Measurements from ENCODE around the gene RUVBL1.

The RUVBL1 gene

DNA sequence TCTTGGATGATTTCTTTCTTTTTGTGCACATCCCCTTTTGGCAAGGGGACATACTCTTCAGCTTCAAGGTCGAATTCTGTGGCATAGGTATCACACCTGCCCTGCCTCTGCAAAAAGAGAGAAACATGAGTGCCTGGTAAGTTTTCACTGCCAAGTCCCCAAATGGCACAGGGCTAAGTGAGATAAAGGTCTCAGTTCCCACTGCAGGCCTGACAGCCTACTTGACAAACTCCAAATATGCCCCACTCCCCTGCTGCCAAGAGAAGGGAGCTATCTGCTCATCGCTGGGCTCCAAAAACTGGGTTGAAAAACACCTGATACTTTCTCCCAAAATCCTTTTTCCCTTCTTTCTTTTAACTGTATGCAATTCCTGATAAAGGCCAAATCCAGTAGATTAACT is 23.0 kb downstream of the RUVBL1 start:
- Histone ChIP-seq H3K27me3 (ENCODE audit: control insufficient read depth, insufficient read depth, low read length) (no peaks in the 10 kb centered on the region), H3K4me1 (ENCODE audit: control insufficient read depth, insufficient read depth, low read length) (peaks cover 37% of the 10 kb centered on the region), H3K4me3 (ENCODE audit: low read depth, low read length) (no peak overlapping the region), H3K9me3 (ENCODE audit: control insufficient read depth, insufficient read depth, low read depth, low read length) (no peaks in the 10 kb centered on the region), H3K36me3 (ENCODE audit: control insufficient read depth, insufficient read depth, low read length) (peaks cover 91% of the 10 kb centered on the region), H3K9ac (ENCODE audit: low read length) (peak overlapping the region; percentile 22), H3K27ac (ENCODE audit: low read depth, low read length) (no peak overlapping the region; the same call in 1 of the 2 replicates)

DNA sequence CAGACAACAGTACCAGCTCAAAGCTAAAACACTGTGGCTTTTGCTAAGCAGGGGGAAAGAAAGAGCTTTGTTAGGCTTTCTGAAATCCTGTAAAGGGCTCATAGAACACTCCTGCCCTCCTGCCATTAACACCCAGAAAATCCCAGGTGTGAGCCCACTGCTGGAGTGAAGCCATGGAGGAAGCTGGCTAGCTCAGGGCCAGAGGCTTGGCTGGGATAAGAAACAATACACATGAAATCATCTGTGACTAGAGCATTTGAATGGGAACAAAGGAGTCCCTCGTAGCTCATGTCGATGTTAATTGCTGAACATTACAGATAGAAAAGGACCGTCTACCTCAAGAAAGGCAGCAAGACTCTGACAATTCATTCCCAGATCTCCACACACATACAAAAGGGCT is 23.5 kb downstream of the RUVBL1 start:
- Histone ChIP-seq H3K4me1 (ENCODE audit: control insufficient read depth, insufficient read depth, low read length) (peaks cover 42% of the 10 kb centered on the region), H3K9me3 (ENCODE audit: control insufficient read depth, insufficient read depth, low read depth, low read length) (no peaks in the 10 kb centered on the region), H3K9ac (ENCODE audit: low read length) (no peak overlapping the region), H3K36me3 (ENCODE audit: control insufficient read depth, insufficient read depth, low read length) (peaks cover 91% of the 10 kb centered on the region), H3K27ac (ENCODE audit: low read depth, low read length) (0 out of 2 replicates have a peak overlapping the region, but pooled peaks have one; percentile 26), H3K27me3 (ENCODE audit: control insufficient read depth, insufficient read depth, low read length) (no peaks in the 10 kb centered on the region), H3K4me3 (ENCODE audit: low read depth, low read length) (no peak overlapping the region)

DNA sequence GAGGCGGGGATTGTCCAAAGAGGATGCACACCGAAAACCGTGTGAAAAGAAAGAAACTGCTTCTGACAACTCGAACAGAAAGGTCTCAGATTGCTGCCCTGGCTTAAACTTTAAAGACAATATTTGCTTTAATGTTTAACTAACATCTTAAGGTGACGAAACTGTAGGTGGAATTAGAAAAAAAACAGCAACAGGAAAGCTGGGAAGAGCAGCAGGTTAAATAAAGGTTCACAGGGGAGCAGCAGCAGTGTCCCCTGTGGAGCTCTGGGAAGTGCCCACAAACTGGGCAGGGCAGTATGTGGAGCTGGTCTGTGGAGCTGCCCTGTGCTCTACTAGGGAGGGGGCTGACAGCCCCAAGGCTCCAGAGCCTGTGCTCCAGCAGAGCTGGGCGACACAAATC is 25.4 kb downstream of the RUVBL1 start:
- Histone ChIP-seq H3K4me1 (ENCODE audit: control insufficient read depth, insufficient read depth, low read length) (peaks cover 49% of the 10 kb centered on the region), H3K9ac (ENCODE audit: low read length) (no peak overlapping the region), H3K4me3 (ENCODE audit: low read depth, low read length) (no peak overlapping the region), H3K36me3 (ENCODE audit: control insufficient read depth, insufficient read depth, low read length) (peaks cover 92% of the 10 kb centered on the region), H3K27ac (ENCODE audit: low read depth, low read length) (peak overlapping the region; percentile 54; the same call in 1 of the 2 replicates), H3K9me3 (ENCODE audit: control insufficient read depth, insufficient read depth, low read depth, low read length) (no peaks in the 10 kb centered on the region), H3K27me3 (ENCODE audit: control insufficient read depth, insufficient read depth, low read length) (no peaks in the 10 kb centered on the region)

DNA sequence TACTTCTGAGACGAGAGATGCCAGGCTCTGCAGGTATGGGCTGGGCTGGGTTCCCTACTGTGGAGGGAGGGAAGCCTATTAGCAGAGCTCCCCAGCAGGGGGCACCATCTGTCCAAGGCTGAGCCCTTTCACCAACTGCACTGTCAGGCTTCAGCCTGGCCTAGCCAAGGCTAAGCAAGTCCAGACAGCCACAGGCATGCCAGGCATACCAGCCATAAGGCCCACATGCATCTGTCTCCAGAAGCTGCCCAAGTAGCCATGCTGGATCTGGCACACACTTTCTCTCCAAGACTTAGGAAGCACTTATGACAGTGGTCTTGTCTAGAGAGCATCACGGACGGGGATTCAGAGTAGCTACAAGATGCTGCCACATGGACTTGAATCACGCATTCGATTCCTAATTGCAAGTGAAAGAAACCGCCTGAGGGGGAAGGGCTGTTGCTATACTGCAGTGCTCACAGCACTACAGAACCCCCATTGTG is 28.3 kb downstream of the RUVBL1 start:
- H3K9me3 ChIP-seq (ENCODE audit: control insufficient read depth, insufficient read depth, low read depth, low read length), result no peaks in the 10 kb centered on the region
- H3K27ac ChIP-seq (ENCODE audit: low read depth, low read length), result no peak overlapping the region
- H3K27me3 ChIP-seq (ENCODE audit: control insufficient read depth, insufficient read depth, low read length), result no peaks in the 10 kb centered on the region
- peaks cover 85% of the 10 kb centered on the region for H3K36me3 ChIP-seq (ENCODE audit: control insufficient read depth, insufficient read depth, low read length)
- peaks cover 44% of the 10 kb centered on the region for H3K4me1 ChIP-seq (ENCODE audit: control insufficient read depth, insufficient read depth, low read length)
- no peak overlapping the region for H3K9ac ChIP-seq (ENCODE audit: low read length)
- no peak overlapping the region for H3K4me3 ChIP-seq (ENCODE audit: low read depth, low read length)

DNA sequence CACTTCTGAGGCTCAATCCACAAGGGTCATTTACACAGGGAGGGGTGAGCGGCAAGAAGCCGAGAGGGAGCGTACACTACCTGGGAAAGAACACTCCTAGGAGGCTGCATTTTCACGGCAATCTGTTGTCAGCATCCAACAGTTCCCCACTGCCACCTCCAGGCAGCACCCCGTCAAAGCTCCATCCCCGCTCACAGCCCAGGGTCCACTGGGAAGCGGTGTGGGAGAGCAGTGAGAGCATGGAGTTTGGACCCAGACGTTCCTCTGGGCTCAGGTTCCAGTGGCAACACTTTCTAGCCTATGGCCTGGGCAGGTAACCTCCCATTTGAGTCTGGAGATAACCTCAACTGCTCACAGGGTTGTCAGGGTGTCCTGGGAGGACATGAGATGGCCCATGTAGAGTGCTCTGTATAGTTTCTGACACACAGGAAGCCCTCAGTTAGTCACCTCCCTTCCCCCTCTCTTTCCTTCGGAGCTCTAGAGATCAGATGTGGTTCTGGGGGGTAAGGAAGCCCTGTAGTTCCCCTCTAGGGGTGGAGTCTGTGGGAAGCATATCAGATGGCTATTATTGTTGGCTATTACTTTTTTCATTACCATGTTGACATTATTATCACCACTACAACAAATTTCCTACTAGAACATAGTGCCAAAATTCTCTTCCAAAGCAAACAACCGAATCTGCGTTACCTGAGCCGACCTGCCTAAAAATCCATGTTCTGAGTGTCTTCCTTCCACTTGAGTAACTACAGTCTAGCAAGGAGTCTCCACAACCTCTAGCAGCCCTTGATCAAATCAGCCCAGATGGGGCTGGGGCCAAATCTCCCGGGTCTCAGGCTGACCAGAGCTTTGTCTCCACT is 29.1 kb downstream of the RUVBL1 start:
- Histone ChIP-seq H3K36me3 (ENCODE audit: control insufficient read depth, insufficient read depth, low read length) (peaks cover 78% of the 10 kb centered on the region), H3K9me3 (ENCODE audit: control insufficient read depth, insufficient read depth, low read depth, low read length) (no peaks in the 10 kb centered on the region), H3K27me3 (ENCODE audit: control insufficient read depth, insufficient read depth, low read length) (no peaks in the 10 kb centered on the region), H3K9ac (ENCODE audit: low read length) (no peak overlapping the region), H3K4me3 (ENCODE audit: low read depth, low read length) (no peak overlapping the region), H3K4me1 (ENCODE audit: control insufficient read depth, insufficient read depth, low read length) (peaks cover 39% of the 10 kb centered on the region), H3K27ac (ENCODE audit: low read depth, low read length) (no peak overlapping the region)

DNA sequence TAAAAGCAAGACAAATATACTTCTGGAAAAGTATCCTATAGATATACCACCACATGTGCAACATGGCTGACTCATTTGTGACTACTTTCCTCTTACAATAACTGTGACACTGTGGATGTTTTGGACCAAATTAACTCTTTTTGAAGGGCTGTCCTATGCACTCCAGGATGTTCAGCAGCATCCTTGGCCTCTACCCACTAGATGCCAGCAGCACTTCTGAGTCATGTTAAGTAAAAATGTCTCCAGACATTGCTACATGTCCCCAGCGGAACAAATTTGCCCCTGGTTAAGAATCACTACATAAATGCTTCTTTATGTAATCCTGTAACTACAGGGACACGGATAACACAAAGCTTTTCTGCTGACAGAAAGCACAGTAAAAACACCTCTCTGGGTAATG is 32.0 kb downstream of the RUVBL1 start:
- no peak overlapping the region for H3K9ac ChIP-seq (ENCODE audit: low read length)

DNA sequence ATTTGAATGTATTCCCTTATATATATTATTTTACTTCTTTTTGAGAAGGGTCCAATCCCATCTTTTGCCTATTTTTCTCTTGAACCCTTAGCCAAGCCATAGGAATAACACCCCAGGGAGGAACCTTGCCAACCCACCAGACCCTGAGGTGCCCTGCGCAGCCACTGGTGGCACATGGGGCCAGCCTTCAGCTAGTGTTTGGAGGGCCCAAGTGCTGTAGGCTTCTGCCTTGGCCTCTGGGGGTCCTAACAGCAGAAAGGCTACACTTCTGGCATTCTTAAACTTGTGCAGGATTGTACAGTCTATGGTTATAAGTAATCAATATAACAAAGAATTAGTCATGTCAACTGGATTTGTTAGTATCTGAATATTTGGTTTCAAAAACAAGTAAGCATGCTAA is 34.5 kb downstream of the RUVBL1 start:
- no peak overlapping the region for H3K27ac ChIP-seq (ENCODE audit: low read depth, low read length)
- H3K9me3 ChIP-seq (ENCODE audit: control insufficient read depth, insufficient read depth, low read depth, low read length), result no peaks in the 10 kb centered on the region
- no peaks in the 10 kb centered on the region for H3K27me3 ChIP-seq (ENCODE audit: control insufficient read depth, insufficient read depth, low read length)
- H3K4me1 ChIP-seq (ENCODE audit: control insufficient read depth, insufficient read depth, low read length), result no peaks in the 10 kb centered on the region
- peaks cover 63% of the 10 kb centered on the region for H3K36me3 ChIP-seq (ENCODE audit: control insufficient read depth, insufficient read depth, low read length)
- no peak overlapping the region for H3K9ac ChIP-seq (ENCODE audit: low read length)
- no peak overlapping the region for H3K4me3 ChIP-seq (ENCODE audit: low read depth, low read length)

More for the DNA sequence above, 32.0 kb downstream of the RUVBL1 start:
- no peak overlapping the region for H3K27ac ChIP-seq (ENCODE audit: low read depth, low read length)
- no peak overlapping the region for H3K4me3 ChIP-seq (ENCODE audit: low read depth, low read length)
- peaks cover 60% of the 10 kb centered on the region for H3K36me3 ChIP-seq (ENCODE audit: control insufficient read depth, insufficient read depth, low read length)
- H3K9me3 ChIP-seq (ENCODE audit: control insufficient read depth, insufficient read depth, low read depth, low read length), result no peaks in the 10 kb centered on the region
- H3K27me3 ChIP-seq (ENCODE audit: control insufficient read depth, insufficient read depth, low read length), result no peaks in the 10 kb centered on the region
- peaks cover 19% of the 10 kb centered on the region for H3K4me1 ChIP-seq (ENCODE audit: control insufficient read depth, insufficient read depth, low read length)

DNA sequence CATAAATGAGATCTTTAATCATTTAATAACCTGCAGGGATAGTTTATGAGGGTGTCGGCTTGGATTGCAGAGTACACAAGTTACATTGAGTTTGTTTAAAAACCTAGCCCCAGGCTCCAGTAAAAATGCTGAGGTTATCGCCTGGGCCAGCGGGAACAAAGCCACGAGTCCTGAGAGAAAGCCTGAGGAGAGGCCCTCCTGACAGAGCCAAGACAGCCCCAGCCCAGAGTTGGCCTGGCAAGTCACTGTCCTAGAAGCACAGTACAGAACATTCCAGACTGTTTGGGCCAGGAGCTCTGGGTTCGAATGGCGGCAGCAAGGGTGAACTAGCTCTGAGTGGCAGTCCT is 39.0 kb downstream of the RUVBL1 start:
- H3K4me1 ChIP-seq (ENCODE audit: control insufficient read depth, insufficient read depth, low read length), result no peaks in the 10 kb centered on the region
- H3K9ac ChIP-seq (ENCODE audit: low read length), result no peak overlapping the region
- no peaks in the 10 kb centered on the region for H3K9me3 ChIP-seq (ENCODE audit: control insufficient read depth, insufficient read depth, low read depth, low read length)
- peaks cover 81% of the 10 kb centered on the region for H3K36me3 ChIP-seq (ENCODE audit: control insufficient read depth, insufficient read depth, low read length)
- H3K27ac ChIP-seq (ENCODE audit: low read depth, low read length), result no peak overlapping the region
- H3K27me3 ChIP-seq (ENCODE audit: control insufficient read depth, insufficient read depth, low read length), result no peaks in the 10 kb centered on the region
- no peak overlapping the region for H3K4me3 ChIP-seq (ENCODE audit: low read depth, low read length)

DNA sequence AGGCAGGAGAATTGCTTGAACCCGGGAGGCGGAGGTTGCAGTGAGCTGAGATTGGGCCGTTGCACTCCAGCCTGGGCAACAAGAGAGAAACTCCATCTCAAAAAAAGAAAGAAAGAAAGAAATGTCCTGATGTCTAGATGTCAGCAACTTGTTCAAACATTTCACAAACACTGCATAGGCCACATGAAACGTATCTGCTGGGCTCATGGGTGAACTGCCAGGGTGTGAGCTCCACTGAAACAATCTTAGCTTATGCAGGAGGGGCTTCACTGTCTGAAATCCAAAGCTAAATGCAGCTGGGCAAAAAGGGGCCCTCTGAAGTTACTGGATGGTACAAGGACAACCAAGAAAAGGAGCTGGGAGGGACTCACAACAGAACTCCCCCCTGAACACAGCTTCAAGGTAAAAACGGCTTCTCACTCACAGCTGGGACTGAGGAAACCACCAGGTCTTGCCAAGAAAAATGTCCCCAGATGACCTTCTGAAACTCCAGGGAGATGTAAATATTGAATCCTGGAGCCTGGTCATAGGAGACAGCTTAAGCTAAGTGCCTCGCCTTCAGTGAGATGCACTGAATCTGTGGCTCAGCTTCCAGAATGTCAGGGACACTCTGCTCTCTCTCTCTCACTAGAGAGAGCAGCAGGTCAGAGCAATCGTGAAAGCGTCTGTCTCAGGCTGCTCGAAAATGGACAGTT is 39.5 kb downstream of the RUVBL1 start:
- Histone ChIP-seq H3K9me3 (ENCODE audit: control insufficient read depth, insufficient read depth, low read depth, low read length) (no peaks in the 10 kb centered on the region), H3K27me3 (ENCODE audit: control insufficient read depth, insufficient read depth, low read length) (no peaks in the 10 kb centered on the region), H3K4me1 (ENCODE audit: control insufficient read depth, insufficient read depth, low read length) (no peaks in the 10 kb centered on the region), H3K27ac (ENCODE audit: low read depth, low read length) (no peak overlapping the region), H3K36me3 (ENCODE audit: control insufficient read depth, insufficient read depth, low read length) (peaks cover 86% of the 10 kb centered on the region), H3K4me3 (ENCODE audit: low read depth, low read length) (no peak overlapping the region), H3K9ac (ENCODE audit: low read length) (no peak overlapping the region)

DNA sequence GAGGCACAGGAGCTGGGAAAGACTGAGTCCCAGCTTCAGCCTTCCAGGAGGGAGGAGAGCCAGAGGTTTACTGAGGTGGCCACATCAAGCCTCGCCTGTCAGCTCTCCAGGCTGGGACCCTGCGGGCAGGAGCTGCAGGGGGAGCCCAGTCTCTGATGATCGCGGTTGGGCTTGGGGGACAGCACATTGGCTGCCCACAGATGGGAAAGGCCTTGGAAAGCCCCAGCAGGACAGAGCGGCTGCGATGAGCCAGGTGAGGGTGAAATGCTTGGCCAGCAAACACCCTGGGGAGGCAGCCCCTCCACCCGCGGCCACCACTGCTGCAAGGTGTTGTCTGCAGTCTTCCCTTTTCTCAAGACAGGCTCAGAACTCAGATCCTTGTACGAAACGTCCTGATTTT is 40.2 kb downstream of the RUVBL1 start:
- Histone ChIP-seq H3K9me3 (ENCODE audit: control insufficient read depth, insufficient read depth, low read depth, low read length) (no peaks in the 10 kb centered on the region), H3K36me3 (ENCODE audit: control insufficient read depth, insufficient read depth, low read length) (peaks cover 90% of the 10 kb centered on the region), H3K4me3 (ENCODE audit: low read depth, low read length) (no peak overlapping the region), H3K27ac (ENCODE audit: low read depth, low read length) (no peak overlapping the region), H3K27me3 (ENCODE audit: control insufficient read depth, insufficient read depth, low read length) (no peaks in the 10 kb centered on the region), H3K9ac (ENCODE audit: low read length) (no peak overlapping the region), H3K4me1 (ENCODE audit: control insufficient read depth, insufficient read depth, low read length) (no peaks in the 10 kb centered on the region)

DNA sequence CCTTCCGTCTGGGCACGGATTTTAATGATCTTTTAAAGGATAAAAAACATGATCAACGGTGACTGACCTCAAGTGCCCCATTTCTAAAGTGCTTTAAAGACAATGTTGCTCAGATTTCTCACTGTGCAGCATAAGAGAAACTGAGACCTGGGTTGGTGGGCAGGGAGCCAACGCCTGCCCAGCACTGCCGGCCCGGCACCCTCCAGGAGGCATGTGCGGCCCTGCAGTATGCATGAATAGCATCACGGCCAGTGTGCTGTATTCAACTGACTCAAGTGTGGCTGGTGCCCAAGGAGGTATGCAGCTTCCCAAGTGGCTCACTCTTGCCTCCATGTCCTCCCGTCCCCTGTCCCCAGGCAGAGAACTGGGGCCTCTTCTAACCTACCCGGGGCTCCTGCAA is 41.1 kb downstream of the RUVBL1 start:
- H3K27me3 ChIP-seq (ENCODE audit: control insufficient read depth, insufficient read depth, low read length), result no peaks in the 10 kb centered on the region
- H3K9ac ChIP-seq (ENCODE audit: low read length), result no peak overlapping the region
- H3K27ac ChIP-seq (ENCODE audit: low read depth, low read length), result no peak overlapping the region
- peaks cover 88% of the 10 kb centered on the region for H3K36me3 ChIP-seq (ENCODE audit: control insufficient read depth, insufficient read depth, low read length)
- no peak overlapping the region for H3K4me3 ChIP-seq (ENCODE audit: low read depth, low read length)
- H3K4me1 ChIP-seq (ENCODE audit: control insufficient read depth, insufficient read depth, low read length), result peaks cover 5% of the 10 kb centered on the region; the same call in 1 of the 2 replicates
- no peaks in the 10 kb centered on the region for H3K9me3 ChIP-seq (ENCODE audit: control insufficient read depth, insufficient read depth, low read depth, low read length)
